ENCODE data around the gene ELMO1.

ELMO1 gene

DNA sequence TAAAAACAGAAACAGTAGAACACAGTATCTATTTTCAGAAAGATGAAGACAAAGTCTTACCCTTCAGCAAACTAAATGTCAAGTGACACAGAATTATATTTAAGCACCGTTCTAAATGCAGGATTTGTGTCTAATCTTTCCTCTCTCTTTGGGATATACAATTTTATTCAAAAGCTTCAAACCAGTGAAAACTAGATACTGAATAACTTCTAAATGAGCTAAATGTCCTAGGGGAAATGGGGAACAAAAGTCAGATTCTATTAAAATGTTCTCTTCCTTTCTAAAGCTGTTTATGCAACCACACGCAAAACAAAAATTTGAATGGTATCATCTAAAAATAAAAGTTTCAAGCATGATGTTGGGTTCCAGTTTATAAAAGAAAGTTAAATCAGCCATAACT is 588.0 kb downstream of the ELMO1 start:
- H3K9me3 ChIP-seq (ENCODE audit: control insufficient read depth, low read length) = no peaks in the 10 kb centered on the region
- no peaks in the 10 kb centered on the region for H3K27me3 ChIP-seq (replicated peaks; ENCODE audit: control insufficient read depth, insufficient read depth, low read length, poor library complexity, severe bottlenecking)
- H3K4me3 ChIP-seq (ENCODE audit: insufficient read depth, low read depth, low read length, poor library complexity, severe bottlenecking) = no peak overlapping the region
- DNase-seq = no peak
- H3K27ac ChIP-seq (ENCODE audit: insufficient read depth, low read length, poor library complexity, severe bottlenecking) = no peak overlapping the region
- H3K36me3 ChIP-seq (ENCODE audit: control insufficient read depth, insufficient read depth, low read length) = peaks cover 49% of the 10 kb centered on the region
- no peaks in the 10 kb centered on the region for H3K4me1 ChIP-seq (ENCODE audit: control insufficient read depth, insufficient read depth, low read length, poor library complexity, severe bottlenecking)

- Histone ChIP-seq H3K27ac (ENCODE audit: insufficient read depth, low read length, poor library complexity, severe bottlenecking) (no peak overlapping the region), H3K4me1 (ENCODE audit: control insufficient read depth, insufficient read depth, low read length, poor library complexity, severe bottlenecking) (no peaks in the 10 kb centered on the region), H3K4me3 (ENCODE audit: insufficient read depth, low read depth, low read length, poor library complexity, severe bottlenecking) (no peak overlapping the region), H3K36me3 (ENCODE audit: control insufficient read depth, insufficient read depth, low read length) (peaks cover 40% of the 10 kb centered on the region), H3K27me3 (replicated peaks; ENCODE audit: control insufficient read depth, insufficient read depth, low read length, poor library complexity, severe bottlenecking) (no peaks in the 10 kb centered on the region), H3K9me3 (ENCODE audit: control insufficient read depth, low read length) (no peaks in the 10 kb centered on the region)
- no peak for DNase-seq
Observed at GRCh38 chr7:36855330-36855729, 593.3 kb downstream of the ELMO1 start.

DNA sequence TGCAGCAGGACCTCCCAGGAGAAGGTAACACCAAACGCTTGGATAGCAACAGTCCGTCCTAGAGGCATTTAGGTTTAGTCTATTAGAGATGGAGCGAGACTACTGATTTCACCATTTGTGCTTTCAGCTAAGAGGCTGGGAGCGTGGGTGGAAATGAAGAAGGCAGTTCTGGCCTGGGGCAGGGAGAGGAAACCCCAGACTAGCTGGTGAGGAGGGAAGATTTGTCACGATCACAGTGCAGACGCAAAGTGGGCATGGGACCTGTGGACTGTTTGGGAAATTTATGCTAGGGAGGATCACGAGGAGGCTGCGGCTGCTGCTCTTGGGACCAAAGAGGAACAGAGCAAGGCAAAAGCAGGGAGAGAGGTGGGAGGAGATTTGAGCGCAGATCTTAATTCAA is 594.0 kb downstream of the ELMO1 start:
- Histone ChIP-seq H3K4me3 (ENCODE audit: insufficient read depth, low read depth, low read length, poor library complexity, severe bottlenecking) (no peak overlapping the region), H3K27ac (ENCODE audit: insufficient read depth, low read length, poor library complexity, severe bottlenecking) (no peak overlapping the region), H3K4me1 (ENCODE audit: control insufficient read depth, insufficient read depth, low read length, poor library complexity, severe bottlenecking) (no peaks in the 10 kb centered on the region), H3K9me3 (ENCODE audit: control insufficient read depth, low read length) (no peaks in the 10 kb centered on the region), H3K27me3 (replicated peaks; ENCODE audit: control insufficient read depth, insufficient read depth, low read length, poor library complexity, severe bottlenecking) (no peaks in the 10 kb centered on the region), H3K36me3 (ENCODE audit: control insufficient read depth, insufficient read depth, low read length) (peaks cover 36% of the 10 kb centered on the region)
- DNase-seq = no peak

DNA sequence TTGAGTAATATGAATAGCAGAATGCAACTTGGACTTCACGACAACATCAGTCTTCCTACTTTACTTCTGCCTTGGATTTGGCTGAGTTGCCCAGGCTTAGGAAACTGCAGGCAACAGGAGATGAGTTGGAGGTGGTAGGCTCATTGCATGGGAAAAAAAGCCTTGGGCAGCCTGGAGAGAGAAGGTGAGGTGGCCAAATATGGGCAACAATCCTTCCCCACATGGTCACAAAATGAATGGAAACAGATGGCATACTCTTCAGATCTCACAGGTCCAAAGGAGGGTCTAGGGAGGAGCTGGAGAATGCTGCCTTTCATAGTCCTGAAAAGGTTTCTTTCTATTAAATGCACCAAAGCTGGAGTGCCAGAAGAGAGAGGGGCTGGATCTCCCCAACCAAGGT is 595.7 kb downstream of the ELMO1 start:
- DNase-seq = no peak
- Histone ChIP-seq H3K4me3 (ENCODE audit: insufficient read depth, low read depth, low read length, poor library complexity, severe bottlenecking) (no peak overlapping the region), H3K4me1 (ENCODE audit: control insufficient read depth, insufficient read depth, low read length, poor library complexity, severe bottlenecking) (no peaks in the 10 kb centered on the region), H3K9me3 (ENCODE audit: control insufficient read depth, low read length) (no peaks in the 10 kb centered on the region), H3K36me3 (ENCODE audit: control insufficient read depth, insufficient read depth, low read length) (peaks cover 36% of the 10 kb centered on the region), H3K27ac (ENCODE audit: insufficient read depth, low read length, poor library complexity, severe bottlenecking) (no peak overlapping the region), H3K27me3 (replicated peaks; ENCODE audit: control insufficient read depth, insufficient read depth, low read length, poor library complexity, severe bottlenecking) (no peaks in the 10 kb centered on the region)

DNA sequence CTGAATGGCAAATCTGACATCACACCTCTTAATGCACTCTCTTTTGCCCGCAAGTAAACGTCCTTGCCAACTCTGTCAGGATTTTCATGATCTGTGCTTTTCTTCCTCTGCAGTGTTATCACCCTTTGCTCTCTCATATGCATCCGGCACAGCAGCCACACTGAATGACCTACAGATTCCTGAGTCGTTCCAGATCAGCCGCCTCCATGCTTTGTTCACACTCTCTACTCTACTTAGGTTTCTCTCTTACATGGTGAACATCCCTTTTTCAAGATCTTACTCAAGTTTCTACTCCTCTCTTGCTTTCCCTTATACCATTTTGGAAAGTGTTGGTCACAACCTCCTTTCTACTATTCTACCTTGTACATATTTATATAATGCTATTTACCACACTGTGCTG is 596.6 kb downstream of the ELMO1 start:
- Histone ChIP-seq H3K27me3 (replicated peaks; ENCODE audit: control insufficient read depth, insufficient read depth, low read length, poor library complexity, severe bottlenecking) (no peaks in the 10 kb centered on the region), H3K36me3 (ENCODE audit: control insufficient read depth, insufficient read depth, low read length) (peaks cover 36% of the 10 kb centered on the region), H3K4me3 (ENCODE audit: insufficient read depth, low read depth, low read length, poor library complexity, severe bottlenecking) (no peak overlapping the region), H3K27ac (ENCODE audit: insufficient read depth, low read length, poor library complexity, severe bottlenecking) (no peak overlapping the region), H3K4me1 (ENCODE audit: control insufficient read depth, insufficient read depth, low read length, poor library complexity, severe bottlenecking) (no peaks in the 10 kb centered on the region), H3K9me3 (ENCODE audit: control insufficient read depth, low read length) (no peaks in the 10 kb centered on the region)
- DNase-seq = no peak

DNA sequence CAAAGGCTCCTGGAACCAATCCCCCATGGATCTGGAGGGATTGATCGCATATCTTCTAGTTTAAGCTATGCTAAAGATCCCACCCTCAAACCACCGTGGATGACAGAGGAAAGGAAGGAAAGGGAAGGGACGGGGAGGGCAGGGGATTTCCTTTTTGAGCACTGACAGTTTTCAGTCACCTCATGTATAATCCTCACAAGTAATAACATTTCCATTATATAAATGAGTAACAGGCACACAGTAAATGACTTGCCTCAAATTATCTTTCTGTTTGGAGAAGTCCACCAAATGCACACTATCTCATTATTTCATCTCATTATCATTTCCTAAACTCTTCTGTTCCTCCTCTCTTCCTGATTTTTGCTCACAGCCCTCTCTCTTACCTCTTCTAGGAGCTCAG is 597.3 kb downstream of the ELMO1 start:
- Histone ChIP-seq H3K4me1 (ENCODE audit: control insufficient read depth, insufficient read depth, low read length, poor library complexity, severe bottlenecking) (no peaks in the 10 kb centered on the region), H3K27me3 (replicated peaks; ENCODE audit: control insufficient read depth, insufficient read depth, low read length, poor library complexity, severe bottlenecking) (no peaks in the 10 kb centered on the region), H3K27ac (ENCODE audit: insufficient read depth, low read length, poor library complexity, severe bottlenecking) (no peak overlapping the region), H3K9me3 (ENCODE audit: control insufficient read depth, low read length) (no peaks in the 10 kb centered on the region), H3K36me3 (ENCODE audit: control insufficient read depth, insufficient read depth, low read length) (peaks cover 30% of the 10 kb centered on the region), H3K4me3 (ENCODE audit: insufficient read depth, low read depth, low read length, poor library complexity, severe bottlenecking) (no peak overlapping the region)
- DNase-seq = no peak

DNA sequence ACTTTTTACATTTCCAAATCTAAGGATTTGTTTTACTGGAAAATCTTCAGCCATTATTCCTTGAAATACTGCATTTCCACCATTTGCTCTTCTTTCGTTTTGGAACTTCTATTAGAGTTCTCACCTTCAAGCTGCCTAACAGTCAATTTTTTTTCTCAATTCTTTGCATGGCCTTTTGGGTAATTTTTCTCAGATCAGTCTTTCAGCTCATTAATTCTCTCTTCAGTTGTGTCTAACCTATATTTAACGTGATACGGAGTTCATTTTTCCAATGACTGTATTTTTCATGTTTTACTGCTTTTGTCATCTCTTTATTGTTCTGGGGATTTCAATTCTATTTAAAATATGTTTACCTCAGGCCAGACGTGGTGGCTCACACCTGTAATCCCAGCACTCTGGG is 600.7 kb downstream of the ELMO1 start:
- no peaks in the 10 kb centered on the region for H3K36me3 ChIP-seq (ENCODE audit: control insufficient read depth, insufficient read depth, low read length)
- DNase-seq = no peak
- no peak overlapping the region for H3K4me3 ChIP-seq (ENCODE audit: insufficient read depth, low read depth, low read length, poor library complexity, severe bottlenecking)
- no peaks in the 10 kb centered on the region for H3K27me3 ChIP-seq (replicated peaks; ENCODE audit: control insufficient read depth, insufficient read depth, low read length, poor library complexity, severe bottlenecking)
- H3K9me3 ChIP-seq (ENCODE audit: control insufficient read depth, low read length) = no peaks in the 10 kb centered on the region
- no peak overlapping the region for H3K27ac ChIP-seq (ENCODE audit: insufficient read depth, low read length, poor library complexity, severe bottlenecking)
- no peaks in the 10 kb centered on the region for H3K4me1 ChIP-seq (ENCODE audit: control insufficient read depth, insufficient read depth, low read length, poor library complexity, severe bottlenecking)

DNA sequence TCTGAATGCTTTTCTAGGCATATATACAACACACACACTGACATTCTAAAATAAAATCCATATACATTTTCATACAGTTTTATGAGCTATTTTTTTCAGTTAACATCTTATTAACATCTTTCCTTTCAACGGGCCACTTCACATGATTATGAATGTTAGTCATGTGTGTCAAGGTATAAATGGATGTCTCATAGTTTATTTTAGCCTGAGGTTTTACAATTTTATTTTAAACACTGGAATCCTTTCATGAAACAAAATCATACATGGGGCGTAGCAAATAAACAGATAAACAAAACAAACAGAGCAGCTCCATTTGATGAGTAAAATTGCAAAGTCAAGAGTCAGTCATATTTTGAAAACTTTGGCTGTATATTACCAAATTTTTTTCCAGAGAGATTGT is 604.3 kb downstream of the ELMO1 start:
- Histone ChIP-seq H3K4me3 (ENCODE audit: insufficient read depth, low read depth, low read length, poor library complexity, severe bottlenecking) (no peak overlapping the region), H3K4me1 (ENCODE audit: control insufficient read depth, insufficient read depth, low read length, poor library complexity, severe bottlenecking) (no peaks in the 10 kb centered on the region), H3K9me3 (ENCODE audit: control insufficient read depth, low read length) (no peaks in the 10 kb centered on the region), H3K36me3 (ENCODE audit: control insufficient read depth, insufficient read depth, low read length) (no peaks in the 10 kb centered on the region), H3K27me3 (replicated peaks; ENCODE audit: control insufficient read depth, insufficient read depth, low read length, poor library complexity, severe bottlenecking) (no peaks in the 10 kb centered on the region), H3K27ac (ENCODE audit: insufficient read depth, low read length, poor library complexity, severe bottlenecking) (no peak overlapping the region)
- no peak for DNase-seq

DNA sequence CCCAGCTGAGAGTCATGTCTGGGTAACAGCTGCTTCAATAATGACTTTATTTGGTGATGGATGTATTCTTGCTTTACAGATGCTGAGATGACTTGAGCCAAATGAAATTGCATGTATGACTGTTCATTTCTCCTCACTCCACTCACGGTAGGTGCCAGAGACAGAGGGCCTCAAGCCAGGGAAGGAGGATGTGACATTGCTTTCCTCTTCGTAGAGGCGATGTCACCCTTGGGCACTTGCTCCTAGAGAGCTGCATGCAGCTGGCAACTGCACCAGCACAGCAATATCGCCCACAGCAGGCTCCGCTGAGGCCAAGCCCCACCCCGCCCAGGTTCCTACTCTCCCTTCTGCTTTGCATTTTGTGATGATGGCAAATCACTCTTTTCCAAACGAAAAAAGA is 607.8 kb downstream of the ELMO1 start:
- no peak overlapping the region for H3K27ac ChIP-seq (ENCODE audit: insufficient read depth, low read length, poor library complexity, severe bottlenecking)
- H3K27me3 ChIP-seq (replicated peaks; ENCODE audit: control insufficient read depth, insufficient read depth, low read length, poor library complexity, severe bottlenecking) = no peaks in the 10 kb centered on the region
- no peak overlapping the region for H3K4me3 ChIP-seq (ENCODE audit: insufficient read depth, low read depth, low read length, poor library complexity, severe bottlenecking)
- no peaks in the 10 kb centered on the region for H3K36me3 ChIP-seq (ENCODE audit: control insufficient read depth, insufficient read depth, low read length)
- no peak for DNase-seq
- no peaks in the 10 kb centered on the region for H3K4me1 ChIP-seq (ENCODE audit: control insufficient read depth, insufficient read depth, low read length, poor library complexity, severe bottlenecking)
- no peaks in the 10 kb centered on the region for H3K9me3 ChIP-seq (ENCODE audit: control insufficient read depth, low read length)

- no peak overlapping the region for H3K27ac ChIP-seq (ENCODE audit: insufficient read depth, low read length, poor library complexity, severe bottlenecking)
- H3K27me3 ChIP-seq (replicated peaks; ENCODE audit: control insufficient read depth, insufficient read depth, low read length, poor library complexity, severe bottlenecking) = no peaks in the 10 kb centered on the region
- no peak overlapping the region for H3K4me3 ChIP-seq (ENCODE audit: insufficient read depth, low read depth, low read length, poor library complexity, severe bottlenecking)
- no peaks in the 10 kb centered on the region for H3K36me3 ChIP-seq (ENCODE audit: control insufficient read depth, insufficient read depth, low read length)
- DNase-seq = no peak
- no peaks in the 10 kb centered on the region for H3K4me1 ChIP-seq (ENCODE audit: control insufficient read depth, insufficient read depth, low read length, poor library complexity, severe bottlenecking)
- no peaks in the 10 kb centered on the region for H3K9me3 ChIP-seq (ENCODE audit: control insufficient read depth, low read length)
Observed at GRCh38 chr7:36838616-36839225, 609.9 kb downstream of the ELMO1 start.

DNA sequence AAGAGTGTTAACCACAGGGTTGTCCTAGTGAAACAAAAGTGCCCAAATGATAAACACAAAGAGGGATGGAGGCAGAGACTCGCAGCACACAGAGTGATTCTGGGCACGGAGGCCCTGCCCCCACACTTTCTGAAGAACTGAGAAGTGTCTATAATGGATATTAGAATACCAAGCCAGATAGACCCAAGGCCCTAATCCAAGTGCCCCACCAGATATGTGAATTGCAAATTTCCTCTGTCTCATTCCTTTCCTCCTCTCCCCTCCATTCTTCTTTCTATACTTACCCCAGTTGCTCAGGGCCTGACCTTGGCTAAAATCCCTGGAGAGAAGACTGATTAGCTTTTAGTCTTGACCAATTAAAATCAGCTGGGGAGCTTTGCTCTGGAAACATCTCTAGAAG is 617.6 kb downstream of the ELMO1 start:
- no peak for DNase-seq
- Histone ChIP-seq H3K4me1 (ENCODE audit: control insufficient read depth, insufficient read depth, low read length, poor library complexity, severe bottlenecking) (no peaks in the 10 kb centered on the region), H3K27ac (ENCODE audit: insufficient read depth, low read length, poor library complexity, severe bottlenecking) (no peak overlapping the region), H3K27me3 (replicated peaks; ENCODE audit: control insufficient read depth, insufficient read depth, low read length, poor library complexity, severe bottlenecking) (no peaks in the 10 kb centered on the region), H3K9me3 (ENCODE audit: control insufficient read depth, low read length) (no peaks in the 10 kb centered on the region), H3K4me3 (ENCODE audit: insufficient read depth, low read depth, low read length, poor library complexity, severe bottlenecking) (no peak overlapping the region), H3K36me3 (ENCODE audit: control insufficient read depth, insufficient read depth, low read length) (no peaks in the 10 kb centered on the region)

Measured in effector memory CD4-positive, alpha-beta T cell (primary cell).